Panc1 (cell line): ENCODE results near the gene RILPL1.

Experiments used
- POLR2AphosphoS5 ChIP-seq: IDR thresholded peaks from 2 replicates; pipeline ENCODE4 v1.6.1; 2012; ENCODE audit warnings: mild to moderate bottlenecking, low read depth, low read length, moderate library complexity
- SIN3A ChIP-seq: IDR thresholded peaks from 2 replicates; pipeline ENCODE4 v1.6.1; 2012; ENCODE audit warnings: low read depth, mild to moderate bottlenecking, low read length, moderate library complexity, borderline replicate concordance; ENCODE audit not compliant: insufficient read depth
- TF ChIP-seq, protein P1 (sequence below): fragments of 450-650 bp; IDR thresholded peaks from 2 replicates; pipeline ENCODE4 v1.5.1; 2017; ENCODE audit warnings: mild to moderate bottlenecking
- TF ChIP-seq, protein P2 (sequence below), 2 experiments: IDR thresholded peaks; 2 replicates each; pipeline ENCODE4 v1.6.1; 2011 to 2012; ENCODE audit warnings: low read depth in 2 of 2, control low read depth in 1 of 2, low read length in 1 of 2, mild to moderate bottlenecking in 1 of 2, moderate library complexity in 1 of 2; ENCODE audit not compliant: insufficient read depth in 1 of 2

DNA sequence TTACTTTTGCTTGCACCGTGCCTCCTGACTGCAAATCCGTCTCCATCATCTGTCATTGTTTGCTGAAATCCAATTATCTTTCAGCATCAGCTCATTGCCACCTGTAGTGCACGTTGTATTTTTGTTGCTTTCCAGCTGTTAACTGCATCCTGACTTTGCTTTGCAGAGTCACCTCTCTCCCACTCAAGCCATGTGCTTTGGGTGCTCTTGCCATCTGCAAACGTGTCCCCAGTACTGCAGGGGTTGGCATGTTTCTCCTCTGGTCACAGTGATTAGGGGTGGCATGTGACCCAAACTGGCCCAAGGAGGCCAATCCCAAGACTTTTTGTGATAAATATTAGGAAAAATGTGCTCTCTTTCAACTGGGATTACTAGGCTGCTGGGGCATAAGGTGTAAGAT is 40.4 kb upstream of the RILPL1 start:
- no peak for TF ChIP-seq POLR2AphosphoS5
- TF ChIP-seq, protein P1, sequence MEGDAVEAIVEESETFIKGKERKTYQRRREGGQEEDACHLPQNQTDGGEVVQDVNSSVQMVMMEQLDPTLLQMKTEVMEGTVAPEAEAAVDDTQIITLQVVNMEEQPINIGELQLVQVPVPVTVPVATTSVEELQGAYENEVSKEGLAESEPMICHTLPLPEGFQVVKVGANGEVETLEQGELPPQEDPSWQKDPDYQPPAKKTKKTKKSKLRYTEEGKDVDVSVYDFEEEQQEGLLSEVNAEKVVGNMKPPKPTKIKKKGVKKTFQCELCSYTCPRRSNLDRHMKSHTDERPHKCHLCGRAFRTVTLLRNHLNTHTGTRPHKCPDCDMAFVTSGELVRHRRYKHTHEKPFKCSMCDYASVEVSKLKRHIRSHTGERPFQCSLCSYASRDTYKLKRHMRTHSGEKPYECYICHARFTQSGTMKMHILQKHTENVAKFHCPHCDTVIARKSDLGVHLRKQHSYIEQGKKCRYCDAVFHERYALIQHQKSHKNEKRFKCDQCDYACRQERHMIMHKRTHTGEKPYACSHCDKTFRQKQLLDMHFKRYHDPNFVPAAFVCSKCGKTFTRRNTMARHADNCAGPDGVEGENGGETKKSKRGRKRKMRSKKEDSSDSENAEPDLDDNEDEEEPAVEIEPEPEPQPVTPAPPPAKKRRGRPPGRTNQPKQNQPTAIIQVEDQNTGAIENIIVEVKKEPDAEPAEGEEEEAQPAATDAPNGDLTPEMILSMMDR, result no peak
- TF ChIP-seq, protein P2, sequence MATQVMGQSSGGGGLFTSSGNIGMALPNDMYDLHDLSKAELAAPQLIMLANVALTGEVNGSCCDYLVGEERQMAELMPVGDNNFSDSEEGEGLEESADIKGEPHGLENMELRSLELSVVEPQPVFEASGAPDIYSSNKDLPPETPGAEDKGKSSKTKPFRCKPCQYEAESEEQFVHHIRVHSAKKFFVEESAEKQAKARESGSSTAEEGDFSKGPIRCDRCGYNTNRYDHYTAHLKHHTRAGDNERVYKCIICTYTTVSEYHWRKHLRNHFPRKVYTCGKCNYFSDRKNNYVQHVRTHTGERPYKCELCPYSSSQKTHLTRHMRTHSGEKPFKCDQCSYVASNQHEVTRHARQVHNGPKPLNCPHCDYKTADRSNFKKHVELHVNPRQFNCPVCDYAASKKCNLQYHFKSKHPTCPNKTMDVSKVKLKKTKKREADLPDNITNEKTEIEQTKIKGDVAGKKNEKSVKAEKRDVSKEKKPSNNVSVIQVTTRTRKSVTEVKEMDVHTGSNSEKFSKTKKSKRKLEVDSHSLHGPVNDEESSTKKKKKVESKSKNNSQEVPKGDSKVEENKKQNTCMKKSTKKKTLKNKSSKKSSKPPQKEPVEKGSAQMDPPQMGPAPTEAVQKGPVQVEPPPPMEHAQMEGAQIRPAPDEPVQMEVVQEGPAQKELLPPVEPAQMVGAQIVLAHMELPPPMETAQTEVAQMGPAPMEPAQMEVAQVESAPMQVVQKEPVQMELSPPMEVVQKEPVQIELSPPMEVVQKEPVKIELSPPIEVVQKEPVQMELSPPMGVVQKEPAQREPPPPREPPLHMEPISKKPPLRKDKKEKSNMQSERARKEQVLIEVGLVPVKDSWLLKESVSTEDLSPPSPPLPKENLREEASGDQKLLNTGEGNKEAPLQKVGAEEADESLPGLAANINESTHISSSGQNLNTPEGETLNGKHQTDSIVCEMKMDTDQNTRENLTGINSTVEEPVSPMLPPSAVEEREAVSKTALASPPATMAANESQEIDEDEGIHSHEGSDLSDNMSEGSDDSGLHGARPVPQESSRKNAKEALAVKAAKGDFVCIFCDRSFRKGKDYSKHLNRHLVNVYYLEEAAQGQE (IDR thresholded peaks at IDR 0.05; ENCODE audit: insufficient read depth in 1 of 2, low read depth in 2 of 2, low read length in 1 of 2), result no peak
- TF ChIP-seq SIN3A, result no peak
